Muscle of leg (tissue), 16 donors: Measurements from ENCODE around the gene PRCD. TPM values are rescaled to one million over a fixed set of nuclear protein-coding genes. Genes with fewer than 3 reads are reported as not detected.

Experiments used
- DNase-seq: peaks from one replicate; pipeline ENCODE4 v3.0.0; 2013
- H3K27ac ChIP-seq: one replicate; pipeline ENCODE4 v1.5.1; 2013; ENCODE audit warnings: mild to moderate bottlenecking, low read length, control low read depth
- H3K27me3 ChIP-seq: one replicate; pipeline ENCODE4 v1.6.1; 2013; ENCODE audit warnings: low read length; ENCODE audit not compliant: control insufficient read depth, insufficient read depth
- H3K36me3 ChIP-seq: one replicate; pipeline ENCODE4 v1.6.1; 2013; ENCODE audit warnings: low read length; ENCODE audit not compliant: control insufficient read depth, insufficient read depth
- H3K4me1 ChIP-seq: one replicate; pipeline ENCODE4 v1.6.1; 2013; ENCODE audit warnings: low read length; ENCODE audit not compliant: control insufficient read depth, insufficient read depth
- H3K4me3 ChIP-seq: one replicate; pipeline ENCODE4 v1.5.1; 2013; ENCODE audit warnings: low read length, control low read depth
- H3K9me3 ChIP-seq: replicated peaks from 2 replicates; pipeline ENCODE4 v1.6.1; 2013; ENCODE audit warnings: low read depth, low read length; ENCODE audit not compliant: control insufficient read depth
- WGBS: methylation state at CpG from one replicate; pipeline ENCODE4 v1.1.5; 2013; ENCODE audit warnings: missing lambda C conversion rate; ENCODE audit not compliant: insufficient coverage; 5-methylcytosine and 5-hydroxymethylcytosine counted together
- long read RNA-seq, 11 donors: transcript quantifications; one replicate each; lab custom pipeline, GENCODE V29; 2026
- polyA plus RNA-seq, 8 donors: library from polyadenylated mRNA; unstranded; fragments of 120-200 nt; gene quantifications; one replicate each; pipeline versions ENCODE4 v1.2.1 to v1.2.3, GENCODE V29; 2013; ENCODE audit warnings: inconsistent platforms in 1 of 8, low replicate concordance in 1 of 8; ENCODE audit not compliant: insufficient read length in 8 of 8, insufficient read depth in 1 of 8
- total RNA-seq: library from RNA; stranded (reverse); fragments of 120-200 nt; gene quantifications from one replicate; pipeline ENCODE4 v1.2.4, GENCODE V29; 2013

The PRCD gene, protein sequence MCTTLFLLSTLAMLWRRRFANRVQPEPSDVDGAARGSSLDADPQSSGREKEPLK
- total RNA-seq (3.9 TPM), polyA plus RNA-seq (1 to 10 TPM; 2.2 to 6.5 (median 3.8) TPM)
- long read RNA-seq, donor 1: 0 reads
- long read RNA-seq, donor 2: 0 reads
- long read RNA-seq, donor 3, partial matches to known transcripts: 0 of 1 reads
- long read RNA-seq, donor 3, other reads (novel, unspliced or antisense): 0 of 1 reads
- long read RNA-seq, donor 4: 0 reads
- long read RNA-seq, donor 5: 0 reads
- long read RNA-seq, donor 6, partial matches to known transcripts: 20 of 20 reads
- long read RNA-seq, donor 6, other reads (novel, unspliced or antisense): 0 of 20 reads
- long read RNA-seq, donor 7, partial matches to known transcripts: 0 of 11 reads
- long read RNA-seq, donor 7, other reads (novel, unspliced or antisense): 11 of 11 reads
- long read RNA-seq, donor 8, partial matches to known transcripts: 6 of 6 reads
- long read RNA-seq, donor 8, other reads (novel, unspliced or antisense): 0 of 6 reads
- long read RNA-seq, donor 9: 0 reads
- long read RNA-seq, donor 10: 0 reads
- long read RNA-seq, donor 11: 0 reads

DNA sequence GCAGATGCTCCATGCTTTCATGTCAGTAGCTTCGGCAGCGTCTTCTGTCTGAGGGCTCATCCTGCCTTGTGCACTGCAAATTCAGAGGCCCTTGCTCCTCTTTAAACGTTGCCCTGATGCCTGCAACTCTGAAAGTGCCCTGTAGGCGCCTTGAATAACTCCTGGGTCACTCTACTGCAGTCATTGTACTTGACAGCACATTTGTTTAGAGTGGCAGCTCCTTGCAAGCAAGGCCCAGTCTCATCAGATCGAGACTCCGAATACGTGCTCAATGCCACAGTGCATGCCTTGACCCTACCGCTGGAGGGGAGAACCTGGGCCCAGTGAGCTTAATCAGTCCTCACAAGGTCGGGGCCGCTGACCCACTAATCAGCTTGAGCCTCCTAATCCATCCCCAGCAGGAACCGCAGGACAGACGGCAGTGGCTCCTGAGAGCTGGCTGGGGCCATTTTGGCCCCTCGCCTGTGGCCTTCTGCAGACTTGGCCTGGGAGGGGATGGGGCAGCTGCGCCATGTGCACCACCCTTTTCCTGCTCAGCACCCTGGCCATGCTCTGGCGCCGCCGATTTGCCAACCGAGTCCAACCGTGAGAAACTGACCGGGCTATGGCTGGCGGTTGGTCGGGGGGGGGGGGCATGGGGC is at the start of gene PRCD:
PRCD (plus strand) TSS at position 414 of the 641 bp plus-strand sequence; CDS start at position 512, 98 bp downstream.
- peaks cover 2% of the 10 kb centered on the region for H3K36me3 ChIP-seq
- H3K9me3 ChIP-seq: no peaks in the 10 kb centered on the region
- WGBS: 69% methylated on average over 14 of the region's 22 CpGs
- peak within 1 kb of the TSS; percentile 46 for H3K4me3 ChIP-seq
- H3K27me3 ChIP-seq: peaks cover 28% of the 10 kb centered on the region
- peaks cover 86% of the 10 kb centered on the region for H3K4me1 ChIP-seq
- peak within 1 kb of the TSS; percentile 40 for H3K27ac ChIP-seq
- no peak for DNase-seq

DNA sequence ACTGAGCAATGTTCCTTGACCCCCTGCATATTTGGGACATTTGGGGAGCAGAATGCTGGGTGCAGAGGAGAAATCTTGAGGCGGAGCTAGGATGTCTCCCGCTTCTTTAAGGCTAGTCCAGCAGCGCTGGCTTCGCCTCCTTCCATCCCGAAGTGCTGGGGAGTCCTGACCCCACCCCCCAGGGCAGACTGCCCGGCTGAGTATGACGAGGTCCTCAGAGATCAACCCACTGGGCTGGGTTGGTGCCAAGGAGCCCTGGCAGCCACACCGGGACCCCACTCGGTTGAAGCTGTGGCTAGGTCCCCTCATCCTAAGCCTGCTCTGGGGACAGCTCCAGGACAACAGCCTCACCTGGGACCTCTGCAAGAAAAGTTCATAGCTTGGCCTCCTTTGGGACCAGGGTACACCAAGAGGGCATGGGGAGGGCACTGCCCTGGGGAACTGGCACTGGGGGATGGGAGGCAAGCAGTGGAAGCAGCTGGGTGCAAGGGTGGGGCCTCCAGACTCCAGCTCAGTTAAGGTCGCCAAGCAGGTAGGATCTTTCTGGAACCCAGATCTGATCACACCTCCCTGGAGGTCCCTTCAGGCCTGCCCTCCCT is 49.6 kb upstream of the PRCD start:
- Histone ChIP-seq H3K27me3 (peaks cover 3% of the 10 kb centered on the region), H3K36me3 (no peaks in the 10 kb centered on the region), H3K4me3 (no peak overlapping the region), H3K27ac (no peak overlapping the region), H3K9me3 (no peaks in the 10 kb centered on the region), H3K4me1 (peaks cover 35% of the 10 kb centered on the region)
- no peak for DNase-seq
- 65% methylated on average over 10 of the region's 10 CpGs for WGBS

- no peak overlapping the region for H3K27ac ChIP-seq
- H3K27me3 ChIP-seq: peaks cover 3% of the 10 kb centered on the region
- no peak for DNase-seq
- peaks cover 38% of the 10 kb centered on the region for H3K4me1 ChIP-seq
- H3K36me3 ChIP-seq: no peaks in the 10 kb centered on the region
- H3K9me3 ChIP-seq: no peaks in the 10 kb centered on the region
- H3K4me3 ChIP-seq: no peak overlapping the region
- WGBS: 81% methylated on average over 12 of the region's 17 CpGs
Measured at GRCh38 chr17:76491271-76492122, 48.3 kb upstream of the PRCD start.

DNA sequence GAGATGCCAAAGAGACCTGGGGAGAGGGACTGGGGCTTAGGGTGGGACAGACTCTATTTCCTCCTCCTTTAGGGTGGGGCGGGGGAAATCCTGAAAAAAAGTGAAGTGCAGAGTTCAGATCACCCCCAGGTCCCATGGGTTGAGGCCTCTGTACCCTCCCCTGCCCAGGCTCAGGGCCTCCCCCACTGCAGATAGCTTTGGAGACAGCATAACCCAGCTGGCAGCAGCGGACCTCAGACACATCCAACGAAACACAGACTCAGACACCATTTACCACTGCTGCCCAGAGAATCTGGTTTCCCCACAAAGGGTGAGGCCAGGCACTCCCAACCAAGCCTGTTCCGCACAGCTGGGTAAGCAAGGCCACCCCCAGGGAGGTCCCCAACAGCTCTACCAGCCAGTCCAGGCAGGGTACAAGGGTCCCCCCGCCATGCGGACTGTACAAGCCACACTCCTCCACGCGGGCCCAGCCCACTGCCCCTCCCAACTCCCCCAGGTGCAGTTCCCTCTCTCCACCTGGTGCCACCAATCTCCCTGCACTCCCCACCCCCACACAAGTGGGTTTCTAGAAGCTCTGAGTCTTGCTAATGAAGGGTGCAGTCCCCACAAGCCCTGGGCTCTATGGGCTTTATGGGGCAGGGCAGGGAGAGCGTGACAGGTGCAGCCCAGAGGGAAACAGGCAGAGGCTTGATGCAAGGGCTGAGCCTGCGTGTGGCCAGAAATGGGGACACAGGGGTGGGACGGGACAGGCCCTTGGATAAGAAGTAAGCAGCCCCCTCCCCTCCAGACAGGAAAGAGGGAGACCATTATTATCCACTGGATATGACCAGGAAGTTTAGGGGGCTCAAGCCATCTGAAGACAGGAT is 47.5 kb upstream of the PRCD start:
- H3K36me3 ChIP-seq: no peaks in the 10 kb centered on the region
- 82% methylated on average over 2 of the region's 11 CpGs for WGBS

GRCh38 chr17:76492989-76493501 is 46.8 kb upstream of the PRCD start:
- Histone ChIP-seq H3K4me1 (peaks cover 44% of the 10 kb centered on the region), H3K27ac (peak overlapping the region; percentile 90), H3K27me3 (peaks cover 3% of the 10 kb centered on the region), H3K36me3 (no peaks in the 10 kb centered on the region), H3K9me3 (no peaks in the 10 kb centered on the region), H3K4me3 (peak overlapping the region; percentile 6)
- DNase-seq: peak; percentile 84
- WGBS: 0% methylated on average over 2 of the region's 15 CpGs

More for the DNA sequence above, 47.5 kb upstream of the PRCD start:
- peak; percentile 16 for DNase-seq
- Histone ChIP-seq H3K9me3 (no peaks in the 10 kb centered on the region), H3K27me3 (peaks cover 3% of the 10 kb centered on the region), H3K27ac (peak overlapping the region; percentile 90), H3K4me3 (peak overlapping the region; percentile 6), H3K4me1 (peaks cover 38% of the 10 kb centered on the region)

- Histone ChIP-seq H3K9me3 (no peaks in the 10 kb centered on the region), H3K27ac (peak overlapping the region; percentile 90), H3K4me3 (no peak overlapping the region), H3K36me3 (no peaks in the 10 kb centered on the region), H3K27me3 (peaks cover 3% of the 10 kb centered on the region), H3K4me1 (peaks cover 49% of the 10 kb centered on the region)
- 44% methylated on average over 9 of the region's 21 CpGs for WGBS
- no peak for DNase-seq
Measured at GRCh38 chr17:76493505-76494167, 46.2 kb upstream of the PRCD start.

GRCh38 chr17:76495663-76496400 is 44.0 kb upstream of the PRCD start:
- Histone ChIP-seq H3K4me1 (peaks cover 52% of the 10 kb centered on the region), H3K36me3 (no peaks in the 10 kb centered on the region), H3K4me3 (no peak overlapping the region), H3K27ac (no peak overlapping the region), H3K27me3 (peaks cover 6% of the 10 kb centered on the region), H3K9me3 (no peaks in the 10 kb centered on the region)
- WGBS: 56% methylated on average over 13 of the region's 16 CpGs
- DNase-seq: no peak

- H3K27me3 ChIP-seq: peaks cover 6% of the 10 kb centered on the region
- no peak for DNase-seq
- no peak overlapping the region for H3K4me3 ChIP-seq
- no peaks in the 10 kb centered on the region for H3K36me3 ChIP-seq
- WGBS: 74% methylated on average over 5 of the region's 6 CpGs
- H3K27ac ChIP-seq: no peak overlapping the region
- peaks cover 53% of the 10 kb centered on the region for H3K4me1 ChIP-seq
- H3K9me3 ChIP-seq: no peaks in the 10 kb centered on the region
Measured at GRCh38 chr17:76496464-76496863, 43.4 kb upstream of the PRCD start.
